GM12872 (cell line): ENCODE results near the gene MMEL1.

ENCODE experiments used
- TF ChIP-seq, protein P1 (sequence below): IDR thresholded peaks from 3 replicates; pipeline ENCODE4 v1.5.1; 2011; ENCODE audit warnings: low read depth, mild to moderate bottlenecking, low read length, moderate library complexity; ENCODE audit not compliant: insufficient read depth

Gene MMEL1

DNA sequence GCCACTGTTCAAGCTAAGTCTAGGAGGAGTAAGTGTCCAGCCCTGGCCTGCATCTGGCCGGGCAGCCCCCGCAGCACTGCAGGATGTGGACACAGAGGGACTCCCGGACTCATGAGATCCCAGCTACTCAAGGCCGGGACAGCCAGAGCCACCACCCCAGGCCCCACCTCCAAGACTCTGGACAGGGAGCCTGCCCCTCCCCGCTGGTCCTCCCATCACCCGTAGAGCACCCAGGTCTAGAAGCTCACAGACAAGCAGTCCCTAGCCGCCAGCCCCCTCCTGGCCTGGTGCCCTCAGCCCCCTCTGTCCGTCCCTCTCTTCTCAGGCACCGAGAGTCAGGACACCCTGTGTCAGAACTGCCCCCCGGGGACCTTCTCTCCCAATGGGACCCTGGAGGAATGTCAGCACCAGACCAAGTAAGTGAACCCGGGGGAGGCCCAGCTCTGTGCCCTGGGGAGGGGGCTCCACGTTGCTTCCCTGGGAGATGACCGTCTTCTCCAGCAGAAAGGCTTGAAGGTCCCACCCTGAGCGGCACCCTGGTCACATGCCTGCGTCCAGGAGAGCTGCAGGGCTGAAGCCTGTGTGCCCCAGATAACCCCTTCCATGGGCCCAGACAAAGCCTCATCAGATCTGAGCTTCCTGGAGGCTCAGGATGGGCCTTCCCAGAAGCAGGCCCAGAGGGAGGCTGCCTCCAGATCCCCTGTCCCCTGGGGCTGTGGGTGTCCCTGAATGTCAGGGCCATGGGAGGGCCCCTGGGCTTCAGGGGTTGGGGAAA is 72.3 kb downstream of the MMEL1 start:
- TF ChIP-seq, protein P1, sequence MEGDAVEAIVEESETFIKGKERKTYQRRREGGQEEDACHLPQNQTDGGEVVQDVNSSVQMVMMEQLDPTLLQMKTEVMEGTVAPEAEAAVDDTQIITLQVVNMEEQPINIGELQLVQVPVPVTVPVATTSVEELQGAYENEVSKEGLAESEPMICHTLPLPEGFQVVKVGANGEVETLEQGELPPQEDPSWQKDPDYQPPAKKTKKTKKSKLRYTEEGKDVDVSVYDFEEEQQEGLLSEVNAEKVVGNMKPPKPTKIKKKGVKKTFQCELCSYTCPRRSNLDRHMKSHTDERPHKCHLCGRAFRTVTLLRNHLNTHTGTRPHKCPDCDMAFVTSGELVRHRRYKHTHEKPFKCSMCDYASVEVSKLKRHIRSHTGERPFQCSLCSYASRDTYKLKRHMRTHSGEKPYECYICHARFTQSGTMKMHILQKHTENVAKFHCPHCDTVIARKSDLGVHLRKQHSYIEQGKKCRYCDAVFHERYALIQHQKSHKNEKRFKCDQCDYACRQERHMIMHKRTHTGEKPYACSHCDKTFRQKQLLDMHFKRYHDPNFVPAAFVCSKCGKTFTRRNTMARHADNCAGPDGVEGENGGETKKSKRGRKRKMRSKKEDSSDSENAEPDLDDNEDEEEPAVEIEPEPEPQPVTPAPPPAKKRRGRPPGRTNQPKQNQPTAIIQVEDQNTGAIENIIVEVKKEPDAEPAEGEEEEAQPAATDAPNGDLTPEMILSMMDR, result no peak

DNA sequence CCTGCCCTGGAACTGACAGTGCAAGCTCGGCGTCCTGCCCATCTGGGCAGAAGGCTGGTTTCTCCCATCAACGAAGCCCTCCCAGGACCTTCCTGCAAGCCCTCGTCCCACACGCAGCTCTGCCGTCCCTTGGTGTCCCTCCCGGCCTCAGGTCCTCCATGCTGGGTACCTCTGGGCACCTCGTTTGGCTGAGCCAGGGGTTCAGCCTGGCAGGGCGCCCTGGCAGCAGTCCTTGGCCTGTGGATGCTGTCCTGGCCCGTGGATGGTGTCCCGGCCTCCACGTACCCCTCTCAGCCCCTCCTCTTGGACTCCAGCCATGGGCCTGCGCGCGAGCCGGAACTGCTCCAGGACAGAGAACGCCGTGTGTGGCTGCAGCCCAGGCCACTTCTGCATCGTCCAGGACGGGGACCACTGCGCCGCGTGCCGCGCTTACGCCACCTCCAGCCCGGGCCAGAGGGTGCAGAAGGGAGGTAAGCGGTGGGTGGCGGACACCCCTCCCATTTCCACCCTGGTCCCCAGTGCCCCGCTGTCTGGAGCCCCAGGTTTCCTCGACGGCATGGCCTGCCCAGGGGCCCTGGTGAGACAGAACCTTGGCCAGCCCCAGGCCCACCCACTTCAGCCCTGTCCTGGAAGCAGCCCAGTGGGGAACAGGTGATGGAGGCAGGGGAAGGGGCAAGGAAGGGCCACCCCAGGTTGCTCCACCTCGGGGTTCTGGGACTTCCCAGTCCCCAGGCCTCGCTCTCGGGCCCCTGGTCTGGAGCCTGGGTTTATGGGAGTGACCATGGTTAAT is 73.1 kb downstream of the MMEL1 start:
- TF ChIP-seq, protein P1, result no peak

DNA sequence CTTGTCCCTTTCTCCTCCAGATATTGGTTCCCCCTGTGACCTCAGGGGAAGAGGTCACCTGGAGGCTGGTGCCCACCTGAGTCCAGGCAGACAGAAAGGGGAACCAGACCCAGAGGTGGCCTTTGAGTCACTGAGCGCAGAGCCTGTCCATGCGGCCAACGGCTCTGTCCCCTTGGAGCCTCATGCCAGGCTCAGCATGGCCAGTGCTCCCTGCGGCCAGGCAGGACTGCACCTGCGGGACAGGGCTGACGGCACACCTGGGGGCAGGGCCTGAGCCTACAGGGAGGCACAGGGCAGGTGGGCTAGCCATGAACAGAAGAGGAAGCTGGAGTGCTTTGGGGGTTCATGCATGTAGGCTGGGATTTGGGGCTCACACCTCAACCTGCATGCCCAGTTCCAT is 74.0 kb downstream of the MMEL1 start:
- TF ChIP-seq, protein P1, result no peak

DNA sequence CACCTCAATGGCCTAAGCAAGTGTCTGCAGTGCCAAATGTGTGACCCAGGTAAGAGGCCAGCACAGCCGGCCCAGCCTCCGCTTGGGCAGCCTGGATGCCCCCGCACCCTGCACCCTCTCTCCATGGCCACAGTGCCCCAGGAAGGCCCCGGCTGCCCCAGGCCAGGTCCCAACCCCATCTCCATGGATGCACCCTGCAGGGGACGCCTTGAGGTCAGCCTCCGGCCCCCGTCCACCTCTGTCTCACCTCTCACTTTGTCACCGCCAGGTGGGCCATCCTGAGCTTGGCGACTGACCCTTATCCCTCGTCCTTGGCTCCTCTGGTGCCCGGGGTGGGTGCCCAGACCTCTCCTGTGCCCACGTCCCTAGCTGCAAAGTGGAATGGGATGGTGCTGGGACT is 74.4 kb downstream of the MMEL1 start:
- TF ChIP-seq, protein P1, result no peak

DNA sequence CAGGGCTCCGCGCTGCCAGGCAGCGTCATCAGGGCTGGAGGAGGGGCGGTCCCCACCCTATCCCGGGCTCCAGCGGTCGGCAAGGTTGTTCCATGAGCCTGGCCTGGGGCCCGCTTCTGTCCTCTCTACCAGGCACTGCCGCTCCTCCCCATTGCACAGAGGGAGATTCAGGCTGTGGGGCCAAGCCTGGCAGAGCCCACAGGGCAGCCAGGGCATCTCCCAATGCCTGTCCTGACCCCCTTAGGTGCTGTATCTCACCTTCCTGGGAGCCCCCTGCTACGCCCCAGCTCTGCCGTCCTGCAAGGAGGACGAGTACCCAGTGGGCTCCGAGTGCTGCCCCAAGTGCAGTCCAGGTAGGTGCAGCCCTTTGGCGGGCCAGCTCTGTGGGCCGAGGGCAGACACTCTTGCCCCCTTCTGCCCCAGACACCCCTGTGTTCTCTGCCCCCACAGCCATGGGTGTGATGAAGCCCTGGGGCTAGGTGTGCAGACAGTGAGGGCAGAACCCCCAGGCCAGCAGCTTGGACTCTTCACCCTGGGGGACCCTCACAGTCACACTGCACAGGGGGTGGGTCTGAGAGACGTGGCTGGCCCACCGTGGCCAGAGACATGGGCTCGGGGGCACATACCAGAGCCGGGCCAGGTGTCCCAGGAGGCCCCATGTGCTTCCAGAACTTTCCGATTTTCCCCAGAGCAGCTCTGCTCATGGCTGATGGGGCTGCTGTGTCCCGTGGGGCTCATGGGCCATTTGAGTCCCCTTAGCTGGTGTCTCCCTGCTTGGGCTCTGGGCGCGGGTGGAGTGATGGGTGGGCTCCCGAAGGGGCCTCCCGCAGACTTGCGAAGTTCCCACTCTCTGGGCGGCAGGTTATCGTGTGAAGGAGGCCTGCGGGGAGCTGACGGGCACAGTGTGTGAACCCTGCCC is 75.1 kb downstream of the MMEL1 start:
- TF ChIP-seq, protein P1, result no peak

DNA sequence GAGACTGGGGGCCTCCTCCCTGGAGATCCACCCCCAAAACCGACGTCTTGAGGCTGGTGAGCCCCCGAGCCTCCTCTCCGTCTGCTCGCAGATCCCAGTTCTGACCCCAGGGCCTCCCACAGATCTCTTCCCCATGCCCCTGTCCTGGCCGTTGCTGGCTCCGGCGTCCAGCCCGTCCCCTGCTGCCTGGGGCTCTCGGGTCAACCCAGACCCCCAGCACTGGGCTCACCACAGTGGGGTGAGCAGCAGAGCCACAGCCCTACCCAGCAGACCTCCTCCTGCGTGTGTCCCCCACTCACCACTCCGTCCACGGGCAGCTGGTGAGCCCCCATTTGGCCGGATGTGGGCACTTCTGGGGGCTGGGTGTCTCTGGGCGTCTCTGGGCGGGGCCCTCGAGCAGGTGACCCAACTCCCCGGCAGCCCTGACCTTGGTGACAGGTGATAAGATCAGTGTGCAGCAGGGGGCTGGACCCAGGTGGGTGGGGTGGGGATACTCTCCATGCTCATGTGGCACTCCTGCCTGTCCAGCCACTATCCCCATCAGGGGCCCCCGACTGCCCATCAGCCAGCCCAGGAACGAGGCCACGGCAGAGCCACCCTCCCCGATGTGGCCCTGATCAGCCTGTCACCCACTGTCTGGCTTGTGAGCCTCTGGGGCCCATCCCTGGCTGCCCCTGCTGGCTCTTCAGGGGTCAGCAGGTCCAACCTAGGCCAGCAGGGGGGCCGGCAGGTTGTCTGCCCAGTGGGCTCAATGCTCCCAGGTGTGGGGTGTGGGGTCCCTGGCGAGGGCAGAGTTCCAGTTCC is 75.9 kb downstream of the MMEL1 start:
- TF ChIP-seq, protein P1, result peak; percentile 27; the same call in 2 of the 3 replicates
